Measurements from ENCODE around the gene USH2A. TPM values are rescaled to one million over a fixed set of nuclear protein-coding genes. Genes with fewer than 3 reads are reported as not detected.

Gene USH2A
- total RNA-seq, 4 donors from 2014 or later, result under 0.01 TPM; not detected in 3

DNA sequence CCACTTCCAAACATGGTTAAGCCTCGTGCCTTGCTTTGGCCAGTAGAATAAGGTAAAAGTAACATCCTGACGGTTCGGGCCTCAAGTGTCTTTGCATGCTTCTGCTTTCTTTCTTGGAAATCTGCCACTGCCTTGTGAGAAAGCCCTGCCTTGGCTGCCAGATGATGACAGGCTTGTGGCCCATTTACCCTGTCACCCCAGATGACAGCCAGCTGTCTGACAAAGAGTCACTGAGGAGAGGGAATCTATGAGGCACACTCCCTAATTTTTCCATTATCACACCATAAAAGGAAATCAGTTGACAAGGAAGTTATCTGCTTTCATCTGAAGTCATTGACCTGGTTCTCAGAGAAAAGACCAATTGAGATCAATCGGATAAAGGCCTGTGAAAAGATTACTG lies 199.8 kb downstream of the USH2A start:
- WGBS, 2 donors (ENCODE audit: low coverage in 1 of 2), result 52 to 61% methylated on average over 4 of the region's 4 CpGs
- TF ChIP-seq POLR2A (IDR thresholded peaks at IDR 0.05), result no peak
- TF ChIP-seq POLR2AphosphoS5 (IDR thresholded peaks at IDR 0.05), result no peak
- TF ChIP-seq, protein P1, sequence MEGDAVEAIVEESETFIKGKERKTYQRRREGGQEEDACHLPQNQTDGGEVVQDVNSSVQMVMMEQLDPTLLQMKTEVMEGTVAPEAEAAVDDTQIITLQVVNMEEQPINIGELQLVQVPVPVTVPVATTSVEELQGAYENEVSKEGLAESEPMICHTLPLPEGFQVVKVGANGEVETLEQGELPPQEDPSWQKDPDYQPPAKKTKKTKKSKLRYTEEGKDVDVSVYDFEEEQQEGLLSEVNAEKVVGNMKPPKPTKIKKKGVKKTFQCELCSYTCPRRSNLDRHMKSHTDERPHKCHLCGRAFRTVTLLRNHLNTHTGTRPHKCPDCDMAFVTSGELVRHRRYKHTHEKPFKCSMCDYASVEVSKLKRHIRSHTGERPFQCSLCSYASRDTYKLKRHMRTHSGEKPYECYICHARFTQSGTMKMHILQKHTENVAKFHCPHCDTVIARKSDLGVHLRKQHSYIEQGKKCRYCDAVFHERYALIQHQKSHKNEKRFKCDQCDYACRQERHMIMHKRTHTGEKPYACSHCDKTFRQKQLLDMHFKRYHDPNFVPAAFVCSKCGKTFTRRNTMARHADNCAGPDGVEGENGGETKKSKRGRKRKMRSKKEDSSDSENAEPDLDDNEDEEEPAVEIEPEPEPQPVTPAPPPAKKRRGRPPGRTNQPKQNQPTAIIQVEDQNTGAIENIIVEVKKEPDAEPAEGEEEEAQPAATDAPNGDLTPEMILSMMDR (IDR thresholded peaks at IDR 0.05), result no peak
- intact Hi-C loops (cut with DNase I; ENCODE audit: low total_unique reads) (no loop called here), in situ Hi-C loops (cut with MboI; ENCODE audit: low pct_ligation_motif_present in 1 of 4, low pct_unique_long_range_greater_than_20kb in 1 of 4, low sequenced_read_pairs in 3 of 4) (no loop called here)
- Histone ChIP-seq H3K27ac (no peak overlapping the region), H3K36me3 (no peaks in the 10 kb centered on the region), H3K9me3 (no peaks in the 10 kb centered on the region), H3K4me3 (no peak overlapping the region), H3K27me3 (no peaks in the 10 kb centered on the region), H3K4me1 (peaks cover 0 to 10% (median 6%) of the 10 kb centered on the region in 4 donors)
- no peak for DNase-seq

DNA sequence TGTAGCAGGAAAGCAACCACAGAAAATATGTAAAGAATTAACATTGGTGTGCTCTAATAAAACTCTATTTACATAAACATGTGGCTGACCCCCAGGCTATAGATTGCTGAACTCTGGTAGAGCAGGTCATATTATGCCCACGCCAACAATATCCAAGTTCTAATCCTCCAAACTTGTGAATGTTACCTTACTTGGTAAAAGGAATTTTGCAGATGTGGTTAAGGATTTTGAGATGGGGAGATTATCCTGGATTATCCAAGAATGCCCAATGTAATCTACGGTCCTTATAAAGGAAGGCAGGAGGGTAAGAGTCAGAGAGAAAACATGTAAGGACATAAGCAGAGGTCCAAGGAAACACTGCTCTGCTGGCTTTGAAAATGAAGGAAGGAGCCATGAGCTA lies 201.0 kb downstream of the USH2A start:
- WGBS, 2 donors (ENCODE audit: low coverage in 1 of 2), result 84 to 92% methylated on average over 2 of the region's 2 CpGs
- Histone ChIP-seq H3K27me3 (no peaks in the 10 kb centered on the region), H3K4me1 (peaks cover 0 to 10% (median 6%) of the 10 kb centered on the region in 4 donors), H3K27ac (no peak overlapping the region), H3K4me3 (no peak overlapping the region), H3K36me3 (no peaks in the 10 kb centered on the region), H3K9me3 (no peaks in the 10 kb centered on the region)
- TF ChIP-seq POLR2AphosphoS5 (IDR thresholded peaks at IDR 0.05) (no peak), EP300 (IDR thresholded peaks at IDR 0.05; ENCODE audit: low read depth) (no peak), POLR2A (IDR thresholded peaks at IDR 0.05) (no peak)
- TF ChIP-seq, protein P1 (IDR thresholded peaks at IDR 0.05), result no peak
- in situ Hi-C loops (cut with MboI; ENCODE audit: low pct_ligation_motif_present in 1 of 4, low pct_unique_long_range_greater_than_20kb in 1 of 4, low sequenced_read_pairs in 3 of 4), result no loop called here
- intact Hi-C loops (cut with DNase I; ENCODE audit: low total_unique reads), result no loop called here
- DNase-seq, result no peak

DNA sequence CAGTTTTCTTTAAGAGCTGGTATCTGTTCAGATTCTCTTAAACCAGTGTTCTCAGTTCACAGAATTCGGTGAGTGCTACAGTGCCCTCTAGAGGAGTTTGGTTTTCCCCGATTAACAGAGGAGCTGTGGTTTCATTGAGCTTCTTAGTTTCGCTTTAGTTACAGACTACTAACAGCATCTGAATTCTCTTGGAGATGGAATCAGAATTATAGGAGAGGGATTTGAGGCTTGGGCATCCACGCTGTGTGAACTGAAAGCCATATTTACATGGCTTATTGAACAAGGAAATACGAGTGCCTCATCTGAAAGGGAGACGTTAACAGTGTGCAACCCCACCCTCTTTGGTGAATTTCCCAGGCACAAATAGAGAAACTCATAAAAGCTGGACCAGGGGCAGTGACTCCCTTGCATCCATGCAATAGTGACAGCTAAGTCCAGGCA lies 202.0 kb downstream of the USH2A start:
- WGBS, 2 donors (ENCODE audit: low coverage in 1 of 2), result 1% methylated on average over 6 of the region's 6 CpGs; no CpG with 5 or more reads in 1 of the 2 donors
- TF ChIP-seq, protein P1 (IDR thresholded peaks at IDR 0.05), result peak in 4 of 5 experiments; percentile 36 to 53 (median 46)
- TF ChIP-seq EP300 (IDR thresholded peaks at IDR 0.05; ENCODE audit: low read depth), result no peak
- in situ Hi-C loops (cut with MboI; ENCODE audit: low pct_ligation_motif_present in 1 of 4, low pct_unique_long_range_greater_than_20kb in 1 of 4, low sequenced_read_pairs in 3 of 4) (no loop called here), intact Hi-C loops (cut with DNase I; ENCODE audit: low total_unique reads) (no loop called here)
- H3K36me3 ChIP-seq, result no peaks in the 10 kb centered on the region
- no peaks in the 10 kb centered on the region for H3K9me3 ChIP-seq
- H3K4me3 ChIP-seq, result peak overlapping the region in 3 of 4 donors; percentile 27 to 53 (median 29)
- DNase-seq, result peak; percentile 10
- peaks cover 0 to 10% (median 6%) of the 10 kb centered on the region in 4 donors for H3K4me1 ChIP-seq
- peak overlapping the region in 2 of 4 donors; percentile 39 to 40 for H3K27ac ChIP-seq
- no peaks in the 10 kb centered on the region for H3K27me3 ChIP-seq

DNA sequence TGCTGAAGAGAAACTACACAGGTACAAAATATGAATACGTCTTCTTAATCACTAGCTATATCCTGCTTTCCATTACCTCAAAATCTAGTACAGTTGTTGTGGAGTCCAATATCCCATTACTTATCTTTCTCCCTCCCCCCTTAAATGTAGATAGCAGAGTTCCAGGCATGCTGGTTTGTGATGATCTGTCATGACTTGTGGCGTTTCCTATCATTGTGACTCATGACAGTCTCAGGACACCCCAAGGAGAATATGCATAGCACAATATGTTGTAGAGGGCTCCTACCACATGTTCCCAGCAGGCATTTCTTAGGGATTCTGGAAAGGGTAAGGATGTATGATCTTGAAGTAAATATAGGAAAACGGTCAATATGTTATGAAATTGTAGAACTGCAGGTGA lies 206.9 kb downstream of the USH2A start:
- H3K4me3 ChIP-seq, result no peak overlapping the region
- intact Hi-C loops (cut with DNase I; ENCODE audit: low total_unique reads), result no loop called here
- 86 to 90% methylated on average over 1 to 3 of the region's 3 CpGs for WGBS, 2 donors (ENCODE audit: low coverage in 1 of 2)

More for the DNA sequence above, 206.9 kb downstream of the USH2A start:
- no peak for TF ChIP-seq POLR2AphosphoS5 (IDR thresholded peaks at IDR 0.05)
- TF ChIP-seq, protein P1 (IDR thresholded peaks at IDR 0.05), result no peak
- no peak for TF ChIP-seq POLR2A (IDR thresholded peaks at IDR 0.05)
- TF ChIP-seq EP300 (IDR thresholded peaks at IDR 0.05; ENCODE audit: low read depth), result no peak
- no peaks in the 10 kb centered on the region for H3K9me3 ChIP-seq
- no peaks in the 10 kb centered on the region for H3K4me1 ChIP-seq
- no peaks in the 10 kb centered on the region for H3K36me3 ChIP-seq
- DNase-seq, result no peak
- no peaks in the 10 kb centered on the region for H3K27me3 ChIP-seq
- in situ Hi-C loops (cut with MboI; ENCODE audit: low pct_ligation_motif_present in 1 of 4, low pct_unique_long_range_greater_than_20kb in 1 of 4, low sequenced_read_pairs in 3 of 4), result no loop called here
- H3K27ac ChIP-seq, result no peak overlapping the region

Data from transverse colon (tissue), 4 donors.